Measurements from ENCODE around the gene IL3.

DNA sequence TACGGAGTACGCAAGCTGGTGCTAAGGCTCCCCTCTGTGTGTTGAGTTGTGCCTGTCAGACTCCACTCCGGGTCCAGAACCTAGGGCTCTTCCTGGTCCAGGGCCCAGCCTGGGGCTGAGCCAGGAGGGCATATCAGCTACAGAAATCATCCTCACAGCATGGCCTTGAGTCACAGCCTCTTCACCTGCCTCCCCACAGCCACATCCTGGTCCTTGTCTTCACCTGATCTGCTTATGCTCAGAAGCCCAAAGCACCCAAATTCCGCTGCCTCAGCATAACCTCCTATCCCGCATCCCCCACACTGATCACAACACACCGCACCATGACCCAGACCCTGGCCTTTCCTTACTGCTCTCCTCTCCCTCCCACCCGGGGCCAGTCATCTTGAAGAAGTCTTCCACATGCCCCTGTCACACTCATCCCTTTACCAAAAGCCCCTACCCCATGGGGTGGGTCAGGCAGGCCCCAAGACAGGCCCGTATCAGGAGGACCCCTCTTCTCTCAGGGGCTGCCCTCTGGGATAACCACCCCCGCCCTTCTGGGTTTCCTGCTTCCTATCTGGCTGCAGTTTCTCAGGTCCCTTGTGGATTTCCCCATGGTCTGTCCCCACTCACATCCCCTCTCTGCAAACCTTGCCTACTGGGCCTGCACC is 1.3 kb upstream of the IL3 start:
- no peak for TF ChIP-seq TAF1 (IDR thresholded peaks at IDR 0.05; ENCODE audit: low read depth, low read length)
- no peak for TF ChIP-seq POLR2AphosphoS5 (IDR thresholded peaks at IDR 0.05; ENCODE audit: low read depth, low read length)
- TF ChIP-seq POLR2A (IDR thresholded peaks at IDR 0.05; ENCODE audit: low read depth, low read length) = no peak
- TF ChIP-seq SPI1 (IDR thresholded peaks at IDR 0.05; ENCODE audit: low read depth, low read length) = no peak

Data from GM12891 (cell line).